ENCODE data around the gene ACSL1.
"Not testable (repeated sequence)": the region's sequence is repeated elsewhere in the genome, so short reads cannot be mapped to it uniquely, and the experiment has no call there.

The ACSL1 gene

DNA sequence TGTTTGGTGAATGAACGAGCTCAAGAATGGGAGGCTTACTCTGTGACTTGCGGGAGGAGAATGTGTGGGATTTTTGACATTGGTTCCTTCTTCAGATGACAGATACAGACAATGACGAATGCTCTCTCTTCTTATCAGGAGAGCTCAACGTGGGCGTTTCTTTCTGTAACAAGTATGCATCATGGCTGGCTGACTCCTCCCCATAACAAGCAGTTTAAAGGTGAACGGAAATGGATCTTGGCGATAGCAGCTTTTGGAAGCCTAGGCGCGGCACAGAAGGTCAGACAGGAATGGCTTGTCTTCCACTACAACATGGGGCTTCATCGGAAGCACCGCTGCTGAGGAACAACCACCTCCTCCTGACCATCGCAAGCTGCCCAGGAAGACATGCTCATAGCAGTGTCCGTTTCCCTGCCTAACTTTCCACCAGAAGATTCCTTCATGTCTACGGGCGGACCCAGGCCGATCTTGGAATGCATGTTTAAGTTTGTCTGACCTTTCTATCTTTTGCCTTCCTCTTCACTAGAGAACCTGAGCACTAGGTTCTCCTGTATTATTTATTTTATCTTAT is 18.3 kb upstream of the ACSL1 start:
- DNase-seq (ENCODE audit: low read depth in 2 of 2), result no peak

DNA sequence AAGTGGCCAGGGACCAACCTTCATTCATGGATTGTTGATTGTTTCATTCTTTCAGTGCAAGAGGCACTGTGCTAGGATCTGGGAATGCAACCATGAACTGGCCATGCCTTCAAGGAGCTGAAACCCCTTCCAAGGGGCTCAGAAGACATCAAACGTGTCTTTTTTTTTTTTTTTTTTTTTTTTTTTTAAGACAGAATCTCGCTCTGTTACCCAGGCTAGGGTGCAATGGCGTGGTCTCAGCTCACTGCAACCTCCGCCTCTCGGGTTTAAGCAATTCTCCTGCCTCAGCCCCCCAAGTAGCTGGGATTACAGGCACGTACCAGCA is 13.3 kb upstream of the ACSL1 start:
- not testable (repeated sequence) for DNase-seq (ENCODE audit: low read depth in 2 of 2)

DNA sequence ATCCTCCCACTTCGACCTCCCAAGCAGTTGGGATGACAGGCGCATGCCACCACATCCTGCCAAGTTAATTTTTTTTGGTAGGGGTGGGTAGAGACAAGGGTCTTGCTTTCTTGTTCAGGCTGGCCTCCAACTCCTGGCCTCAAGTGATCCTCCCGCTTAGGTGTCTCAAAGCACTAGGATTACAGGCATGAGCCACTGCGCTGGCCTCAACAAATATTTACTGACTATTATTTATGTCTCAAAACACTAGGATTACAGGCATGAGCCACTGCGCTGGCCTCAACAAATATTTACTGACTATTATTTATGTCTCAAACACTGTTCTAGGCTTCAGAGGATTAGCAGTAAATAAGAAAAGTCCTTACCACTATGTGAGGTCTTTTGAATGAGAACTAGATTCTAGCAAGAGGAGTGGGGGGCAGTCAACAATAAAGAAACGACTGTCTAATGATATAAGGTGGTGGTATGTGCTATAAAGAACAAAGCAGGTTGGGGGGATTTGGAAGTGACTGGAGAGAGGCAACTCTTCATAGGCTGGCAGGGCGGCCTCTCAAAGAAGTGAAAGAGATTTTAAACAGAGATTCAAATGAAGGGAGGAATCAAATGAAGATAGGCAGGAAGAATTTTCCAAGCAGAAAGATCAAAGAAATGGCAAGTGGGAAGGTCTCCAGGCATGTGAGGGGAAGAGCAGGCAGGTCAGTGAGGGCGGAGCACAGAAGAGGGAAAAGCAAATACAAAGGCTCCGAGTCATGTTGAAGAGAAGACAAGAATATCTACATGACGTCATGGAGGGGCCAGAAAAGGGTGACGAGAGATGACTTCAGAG is 12.7 kb upstream of the ACSL1 start:
- DNase-seq (ENCODE audit: low read depth in 2 of 2), result no peak

DNA sequence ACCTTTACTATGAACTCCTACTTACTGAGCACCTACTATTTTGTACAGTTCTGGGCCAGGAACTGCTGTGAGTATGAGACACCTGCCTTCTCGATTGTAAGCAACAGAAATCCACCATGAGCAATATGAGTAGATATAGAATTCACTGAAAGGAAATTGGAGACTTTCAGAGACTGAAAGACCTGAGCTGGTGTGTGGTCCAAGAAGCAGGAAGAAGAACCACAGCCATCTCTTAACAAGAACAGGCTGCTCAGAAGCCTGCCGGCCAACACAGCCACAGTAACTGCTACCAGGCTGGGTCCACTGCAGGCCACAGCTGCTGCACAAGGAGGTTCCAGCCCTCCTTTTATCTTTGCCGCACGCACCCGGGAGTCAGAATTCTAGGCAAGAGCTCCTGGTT is 10.8 kb upstream of the ACSL1 start:
- no peak for DNase-seq (ENCODE audit: low read depth in 2 of 2)

DNA sequence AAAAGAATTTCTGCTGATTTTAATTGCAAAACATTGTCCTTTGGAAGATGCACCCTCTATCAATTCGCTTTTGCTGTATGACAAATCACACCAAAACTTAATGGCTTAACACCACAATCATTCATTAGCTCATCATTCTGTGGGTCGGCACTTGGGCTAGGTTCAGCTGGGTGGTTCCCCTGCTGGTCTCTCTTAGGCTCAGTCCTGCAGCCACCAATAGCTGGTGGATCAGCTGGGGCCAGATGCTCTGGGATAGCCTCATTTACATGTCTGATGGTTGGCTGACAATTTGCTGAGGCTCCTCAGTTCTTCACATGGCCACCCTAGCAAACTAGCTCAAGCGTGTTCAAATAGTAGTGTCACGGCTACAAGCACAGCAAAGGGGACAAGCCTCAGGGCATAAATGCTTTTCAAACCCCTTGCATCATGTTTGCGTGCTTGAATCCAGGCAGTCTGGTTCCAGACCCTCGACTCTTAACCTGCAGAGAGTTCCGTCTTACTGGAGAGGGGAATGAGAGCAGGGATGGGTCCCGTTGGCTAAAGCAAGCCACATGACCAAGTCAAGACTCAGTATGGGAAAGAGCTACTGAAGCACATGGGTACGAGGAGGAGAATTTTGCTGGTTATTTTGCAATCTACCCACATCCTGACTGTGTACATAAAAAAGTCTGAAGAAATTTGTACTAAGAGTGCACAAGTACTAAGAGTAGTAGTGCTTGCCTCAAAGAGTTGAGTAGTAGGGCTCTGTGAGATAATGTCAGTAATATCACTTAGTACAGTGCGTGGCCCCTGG is 7.5 kb upstream of the ACSL1 start:
- no peak for DNase-seq (ENCODE audit: low read depth in 2 of 2)

DNA sequence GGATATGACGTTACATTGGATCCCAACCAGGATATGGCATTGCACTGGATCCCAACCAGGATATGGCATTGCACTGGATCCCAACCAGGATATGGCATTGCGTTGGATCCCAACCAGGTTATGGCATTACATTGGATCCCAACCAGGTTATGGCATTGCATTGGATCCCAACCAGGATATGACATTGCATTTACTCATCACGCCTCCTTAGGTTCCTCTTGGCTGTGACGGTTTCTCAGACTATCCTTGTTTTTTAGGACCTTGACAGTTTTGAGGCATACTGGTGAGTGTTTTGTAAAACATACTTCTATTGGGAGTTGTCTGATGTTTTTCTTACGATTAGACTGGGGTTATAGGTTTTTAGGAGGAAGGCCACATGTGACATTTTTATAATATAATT is 5.4 kb upstream of the ACSL1 start:
- no peak for DNase-seq (ENCODE audit: low read depth in 2 of 2)

- no peak for DNase-seq (ENCODE audit: low read depth in 2 of 2)
These were observed 1.0 kb upstream of the ACSL1 start for GRCh38 chr4:184826691-184827270.

DNA sequence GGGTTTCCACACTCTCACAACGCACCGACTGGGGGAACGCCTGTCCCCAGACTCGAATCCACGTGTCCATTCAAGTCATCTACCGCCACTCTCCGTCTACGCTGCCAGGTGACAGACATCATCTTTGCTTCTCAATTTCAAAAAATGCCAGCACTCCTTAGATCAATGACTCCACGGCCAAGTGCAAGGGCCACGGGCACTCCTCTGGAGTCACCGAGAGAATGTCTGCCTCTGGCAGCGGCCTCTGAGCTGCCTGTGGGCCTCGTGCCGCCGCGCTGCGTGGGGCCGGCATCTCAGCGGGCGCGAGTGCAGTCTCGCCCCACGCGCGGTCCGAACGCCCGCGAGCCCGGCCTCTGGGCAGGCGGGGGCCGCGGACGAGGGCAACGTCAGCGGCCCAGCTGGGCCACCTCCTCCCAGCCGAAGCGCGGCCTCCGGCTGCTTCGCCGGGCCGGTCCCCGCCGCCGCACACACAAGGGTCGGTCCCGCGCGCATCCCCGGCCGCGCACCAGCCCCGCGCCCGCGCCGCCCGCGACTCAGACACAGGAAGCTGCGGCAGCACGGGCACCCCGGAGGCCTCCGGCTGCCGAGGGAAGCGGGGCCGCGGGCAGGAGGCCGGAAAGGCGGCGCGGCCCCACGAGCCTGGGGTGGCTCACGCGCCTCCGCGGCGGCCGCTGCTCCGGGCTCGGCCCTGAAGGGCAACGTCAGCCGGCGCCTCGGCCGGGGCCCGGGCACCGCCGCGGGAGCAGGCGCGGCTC is 450 bp downstream of the ACSL1 start:
- DNase-seq (ENCODE audit: low read depth in 2 of 2), result peak; percentile 8 to 11

DNA sequence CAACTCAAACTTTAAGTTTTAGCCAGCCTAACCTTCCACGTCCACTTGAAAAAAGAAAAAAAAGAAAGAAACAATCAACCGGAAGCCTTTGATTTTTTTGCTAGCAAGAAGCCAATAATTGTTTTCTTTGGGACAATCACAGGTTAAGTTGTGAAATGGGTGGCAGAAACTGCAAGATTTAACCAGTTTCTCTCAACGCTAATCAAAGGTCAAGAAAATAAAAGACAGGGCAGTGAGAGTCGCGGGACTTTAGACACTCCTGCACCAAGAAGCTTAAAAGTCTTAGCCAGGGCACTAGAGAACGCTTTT is 1.0 kb downstream of the ACSL1 start:
- DNase-seq (ENCODE audit: low read depth in 2 of 2), result no peak

GRCh38 chr4:184824081-184824775 is 1.5 kb downstream of the ACSL1 start:
- DNase-seq (ENCODE audit: low read depth in 2 of 2), result no peak

GRCh38 chr4:184823014-184823413 is 2.8 kb downstream of the ACSL1 start:
- DNase-seq (ENCODE audit: low read depth in 2 of 2), result no peak

GRCh38 chr4:184822356-184822755 is 3.4 kb downstream of the ACSL1 start:
- DNase-seq (ENCODE audit: low read depth in 2 of 2), result no peak

DNA sequence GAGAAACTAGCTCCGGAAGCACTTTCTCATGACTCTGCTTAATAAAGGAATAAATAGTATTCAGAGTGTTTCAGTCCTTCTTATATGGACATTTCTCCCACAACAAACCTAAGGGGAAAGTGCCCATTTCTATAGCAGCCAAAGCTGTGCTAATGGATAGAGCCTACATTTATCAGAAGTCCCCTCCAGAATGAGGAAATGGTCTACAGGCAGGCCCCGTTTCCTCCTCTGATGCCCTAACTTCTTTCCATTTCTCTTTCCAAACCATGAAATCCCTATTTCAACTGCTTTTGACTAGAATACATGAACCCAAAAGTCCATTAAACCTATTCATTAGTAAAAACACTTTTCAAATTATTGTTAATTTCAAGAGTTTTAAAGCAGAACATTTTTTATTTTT is 4.5 kb downstream of the ACSL1 start:
- DNase-seq (ENCODE audit: low read depth in 2 of 2), result no peak

- DNase-seq (ENCODE audit: low read depth in 2 of 2), result no peak
These were observed 6.0 kb downstream of the ACSL1 start for GRCh38 chr4:184819786-184820185.

- no peak for DNase-seq (ENCODE audit: low read depth in 2 of 2)
These were observed 7.6 kb downstream of the ACSL1 start for GRCh38 chr4:184818216-184818564.

DNA sequence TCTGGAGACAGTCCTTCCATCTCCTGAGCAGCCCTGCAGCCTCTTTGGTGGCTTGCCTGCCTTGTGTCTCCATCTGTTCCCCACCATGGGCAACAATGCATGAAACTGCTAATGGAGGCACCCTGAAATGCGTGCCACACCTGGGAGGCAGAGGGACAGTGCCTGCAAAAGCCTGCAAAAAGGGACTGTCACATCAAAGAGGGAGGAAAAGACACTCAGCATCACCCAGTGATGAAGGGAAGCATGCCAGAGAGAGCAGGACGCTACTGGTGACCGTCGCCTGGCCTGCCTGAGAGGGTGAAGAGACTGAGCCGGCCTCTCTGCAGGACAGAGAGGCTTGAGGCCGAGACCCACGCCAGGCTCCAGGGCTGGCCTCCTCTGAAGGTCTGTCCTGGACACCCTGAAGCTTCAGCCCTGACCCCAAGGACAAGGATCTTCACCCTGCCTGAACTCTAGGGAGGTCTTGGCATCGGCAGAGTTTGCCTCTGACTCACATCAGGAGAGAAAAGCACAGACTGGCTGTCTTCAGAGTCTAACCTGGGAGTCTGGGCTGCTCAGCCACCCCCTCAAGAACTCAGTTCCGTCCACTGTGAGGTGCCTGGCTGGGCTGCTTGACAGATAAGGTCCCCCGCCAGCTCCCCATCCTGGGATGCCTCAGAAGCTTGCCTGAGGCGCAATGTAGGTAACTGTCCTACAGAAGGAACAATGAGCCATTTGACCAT is 8.1 kb downstream of the ACSL1 start:
- no peak for DNase-seq (ENCODE audit: low read depth in 2 of 2)

GRCh38 chr4:184816962-184817361 is 8.8 kb downstream of the ACSL1 start:
- DNase-seq (ENCODE audit: low read depth in 2 of 2), result no peak

GRCh38 chr4:184815046-184815877 is 10.5 kb downstream of the ACSL1 start:
- DNase-seq (ENCODE audit: low read depth in 2 of 2), result no peak

- no peak for DNase-seq (ENCODE audit: low read depth in 2 of 2)
These were observed 11.1 kb downstream of the ACSL1 start for GRCh38 chr4:184814686-184815045.

DNA sequence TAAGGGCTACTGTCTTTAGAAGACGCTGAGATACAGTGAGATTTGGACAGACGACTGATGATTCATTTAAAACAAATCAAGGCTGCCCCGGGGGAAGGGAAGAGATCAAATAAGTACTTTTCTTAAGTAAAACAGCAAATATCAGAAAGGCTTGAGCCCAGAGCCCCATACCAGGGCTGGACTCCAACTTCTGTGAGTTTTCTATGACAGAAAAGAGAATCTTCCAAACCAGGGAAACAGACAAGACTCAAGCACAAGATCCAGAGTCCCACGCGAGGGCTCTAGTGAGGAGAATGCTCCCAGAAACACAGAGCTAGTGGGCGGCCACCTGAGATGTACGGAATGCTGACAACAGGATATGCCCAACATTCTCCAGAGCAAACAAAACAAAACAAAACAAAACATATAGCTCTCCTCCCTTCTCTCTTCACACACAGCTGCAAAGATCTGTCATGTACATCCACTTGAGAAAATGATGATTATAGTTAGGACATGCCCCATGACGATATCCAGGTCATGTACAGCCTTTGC is 13.1 kb downstream of the ACSL1 start:
- no peak for DNase-seq (ENCODE audit: low read depth in 2 of 2)
